Measurements from ENCODE around the gene LUC7L3. TPM values are rescaled to one million over a fixed set of nuclear protein-coding genes. Genes with fewer than 3 reads are reported as not detected.

Gene LUC7L3
- total and polyA plus RNA-seq, 2 of the 13 experiments (the other 11 are each of a cell fraction or from before 2014, with no cell fraction given) = 108 to 120 TPM

DNA sequence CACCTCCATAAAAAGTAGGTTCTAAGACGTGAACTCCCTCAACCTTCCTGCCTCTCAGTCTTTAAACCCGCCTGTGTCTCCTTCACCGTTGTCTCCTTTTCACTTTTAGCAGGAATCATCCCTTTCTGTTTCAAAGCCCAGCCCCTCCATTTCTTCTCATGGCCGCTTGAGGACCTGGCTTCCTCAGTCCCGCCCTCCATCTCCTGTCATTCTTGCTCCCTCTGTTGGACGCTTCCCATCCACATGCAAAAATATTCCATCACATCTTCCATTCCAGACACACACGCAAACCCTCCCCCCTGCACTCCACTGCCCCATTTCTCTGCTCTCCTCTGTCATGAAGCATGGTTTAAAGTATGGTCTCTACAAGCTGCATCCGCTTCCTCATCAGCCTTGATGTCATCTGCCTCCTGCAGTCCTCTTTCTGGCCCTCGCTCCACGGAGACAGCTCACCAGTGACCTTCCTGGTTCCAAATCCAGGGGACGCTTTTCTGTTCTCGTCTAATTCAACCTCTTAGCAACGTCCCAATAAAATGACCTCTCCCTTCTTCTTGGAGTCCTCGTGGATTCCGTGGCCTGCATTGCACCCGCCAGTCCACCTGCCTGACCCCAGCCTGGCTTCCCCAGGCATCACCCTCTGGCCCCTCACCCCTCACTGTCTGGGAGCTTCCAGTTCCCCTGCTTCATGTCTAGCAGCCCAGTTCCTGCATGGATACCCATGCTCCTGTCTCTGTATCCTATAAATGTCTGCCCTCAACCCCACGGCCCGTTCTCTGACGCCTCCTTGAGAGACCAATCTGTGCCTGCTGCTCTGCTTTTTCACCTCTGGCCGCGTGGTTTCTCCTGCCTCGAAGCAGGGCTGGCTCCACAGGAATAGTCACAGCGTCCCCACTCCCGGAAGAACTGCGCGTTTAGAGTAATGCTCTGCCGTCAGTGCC lies 37.9 kb upstream of the LUC7L3 start (continued):
- TF ChIP-seq CTCF (CRISPR knock-in tag; IDR thresholded peaks at IDR 0.05) = peak; percentile 78
- TF ChIP-seq, protein P1, sequence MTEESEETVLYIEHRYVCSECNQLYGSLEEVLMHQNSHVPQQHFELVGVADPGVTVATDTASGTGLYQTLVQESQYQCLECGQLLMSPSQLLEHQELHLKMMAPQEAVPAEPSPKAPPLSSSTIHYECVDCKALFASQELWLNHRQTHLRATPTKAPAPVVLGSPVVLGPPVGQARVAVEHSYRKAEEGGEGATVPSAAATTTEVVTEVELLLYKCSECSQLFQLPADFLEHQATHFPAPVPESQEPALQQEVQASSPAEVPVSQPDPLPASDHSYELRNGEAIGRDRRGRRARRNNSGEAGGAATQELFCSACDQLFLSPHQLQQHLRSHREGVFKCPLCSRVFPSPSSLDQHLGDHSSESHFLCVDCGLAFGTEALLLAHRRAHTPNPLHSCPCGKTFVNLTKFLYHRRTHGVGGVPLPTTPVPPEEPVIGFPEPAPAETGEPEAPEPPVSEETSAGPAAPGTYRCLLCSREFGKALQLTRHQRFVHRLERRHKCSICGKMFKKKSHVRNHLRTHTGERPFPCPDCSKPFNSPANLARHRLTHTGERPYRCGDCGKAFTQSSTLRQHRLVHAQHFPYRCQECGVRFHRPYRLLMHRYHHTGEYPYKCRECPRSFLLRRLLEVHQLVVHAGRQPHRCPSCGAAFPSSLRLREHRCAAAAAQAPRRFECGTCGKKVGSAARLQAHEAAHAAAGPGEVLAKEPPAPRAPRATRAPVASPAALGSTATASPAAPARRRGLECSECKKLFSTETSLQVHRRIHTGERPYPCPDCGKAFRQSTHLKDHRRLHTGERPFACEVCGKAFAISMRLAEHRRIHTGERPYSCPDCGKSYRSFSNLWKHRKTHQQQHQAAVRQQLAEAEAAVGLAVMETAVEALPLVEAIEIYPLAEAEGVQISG (CRISPR knock-in tag; IDR thresholded peaks at IDR 0.05) = 0 out of 2 replicates have a peak, but pooled peaks have one; percentile 40
- TF ChIP-seq FOSL2 (CRISPR knock-in tag; IDR thresholded peaks at IDR 0.05) = peak; percentile 29; the same call in 1 of the 2 replicates
- TF ChIP-seq TARDBP (CRISPR knock-in tag; IDR thresholded peaks at IDR 0.05) = 0 out of 2 replicates have a peak, but pooled peaks have one; percentile 38
- TF ChIP-seq JARID2 (CRISPR knock-in tag; IDR thresholded peaks at IDR 0.05; ENCODE audit: insufficient replicate concordance) = no peak
- TF ChIP-seq TFDP1 (CRISPR knock-in tag; IDR thresholded peaks at IDR 0.05; ENCODE audit: borderline replicate concordance) = peak; percentile 20; the same call in 1 of the 2 replicates
- TF ChIP-seq YY1 (IDR thresholded peaks at IDR 0.05; ENCODE audit: insufficient read depth, insufficient replicate concordance, low read depth, low read length) = peak; percentile 67
- TF ChIP-seq SNAPC2 (CRISPR knock-in tag; IDR thresholded peaks at IDR 0.05) = no peak
- TF ChIP-seq CREBL2 (CRISPR knock-in tag; IDR thresholded peaks at IDR 0.05; ENCODE audit: borderline replicate concordance) = 0 out of 2 replicates have a peak, but pooled peaks have one; percentile 27
- 0 out of 2 replicates have a peak, but pooled peaks have one; percentile 58 for TF ChIP-seq ZNF44 (CRISPR knock-in tag; IDR thresholded peaks at IDR 0.05)
- TF ChIP-seq, protein P2, sequence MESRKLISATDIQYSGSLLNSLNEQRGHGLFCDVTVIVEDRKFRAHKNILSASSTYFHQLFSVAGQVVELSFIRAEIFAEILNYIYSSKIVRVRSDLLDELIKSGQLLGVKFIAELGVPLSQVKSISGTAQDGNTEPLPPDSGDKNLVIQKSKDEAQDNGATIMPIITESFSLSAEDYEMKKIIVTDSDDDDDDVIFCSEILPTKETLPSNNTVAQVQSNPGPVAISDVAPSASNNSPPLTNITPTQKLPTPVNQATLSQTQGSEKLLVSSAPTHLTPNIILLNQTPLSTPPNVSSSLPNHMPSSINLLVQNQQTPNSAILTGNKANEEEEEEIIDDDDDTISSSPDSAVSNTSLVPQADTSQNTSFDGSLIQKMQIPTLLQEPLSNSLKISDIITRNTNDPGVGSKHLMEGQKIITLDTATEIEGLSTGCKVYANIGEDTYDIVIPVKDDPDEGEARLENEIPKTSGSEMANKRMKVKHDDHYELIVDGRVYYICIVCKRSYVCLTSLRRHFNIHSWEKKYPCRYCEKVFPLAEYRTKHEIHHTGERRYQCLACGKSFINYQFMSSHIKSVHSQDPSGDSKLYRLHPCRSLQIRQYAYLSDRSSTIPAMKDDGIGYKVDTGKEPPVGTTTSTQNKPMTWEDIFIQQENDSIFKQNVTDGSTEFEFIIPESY (CRISPR knock-in tag; IDR thresholded peaks at IDR 0.05) = peak; percentile 37; the same call in 1 of the 2 replicates
- peak; percentile 63; the same call in 1 of the 2 replicates for TF ChIP-seq HOXA3 (CRISPR knock-in tag; IDR thresholded peaks at IDR 0.05)
